ENCODE measurements around the gene SDK1. TPM values are rescaled to one million over a fixed set of nuclear protein-coding genes. Genes with fewer than 3 reads are reported as not detected.

The SDK1 gene
- polyA plus RNA-seq, 4 donors, result 0.27 to 5.0 (median 2.1) TPM; not detected in 1

DNA sequence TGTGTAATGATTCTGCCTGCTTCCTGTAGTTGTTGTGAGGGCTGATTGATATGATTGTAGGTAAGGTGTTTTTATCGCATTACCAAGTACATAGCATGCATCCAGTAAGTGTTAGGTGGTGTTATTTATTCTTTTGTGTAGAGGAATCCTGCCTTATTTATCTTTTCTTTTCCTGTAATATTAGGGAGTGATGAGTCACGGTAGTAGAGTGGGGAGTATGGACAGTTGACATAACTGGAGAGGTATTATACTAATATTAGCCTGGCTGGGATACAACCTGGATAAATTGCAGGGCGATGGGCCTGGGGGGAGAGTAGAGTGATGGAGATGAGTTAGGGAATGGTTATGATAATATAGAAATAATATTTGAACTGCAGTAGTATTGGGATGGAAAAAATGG, 9.8 kb downstream of the SDK1 start:
- DNase-seq (no peak), FAIRE-seq (no peak)
- Histone ChIP-seq H3K4me1 (ENCODE audit: control insufficient read depth in 3 of 3, insufficient read depth in 2 of 3, low read depth in 1 of 3, low read length in 2 of 3) (no peaks in the 10 kb centered on the region), H3K27me3 (ENCODE audit: control insufficient read depth in 3 of 3, insufficient read depth in 3 of 3, low read length in 3 of 3) (no peaks in the 10 kb centered on the region), H3K4me3 (ENCODE audit: low read depth in 1 of 3, low read length in 3 of 3) (no peak overlapping the region), H3K9me3 (ENCODE audit: control insufficient read depth in 2 of 2, insufficient read depth in 1 of 2, low read depth in 1 of 2, low read length in 1 of 2) (no peaks in the 10 kb centered on the region), H3K27ac (ENCODE audit: low read depth in 1 of 3, low read length in 2 of 3) (no peak overlapping the region), H3K36me3 (ENCODE audit: control insufficient read depth in 3 of 3, insufficient read depth in 2 of 3, low read depth in 1 of 3, low read length in 3 of 3) (no peaks in the 10 kb centered on the region)
- WGBS, 3 donors, result 74 to 88% (median 83%) methylated on average over 3 of the region's 3 CpGs

DNA sequence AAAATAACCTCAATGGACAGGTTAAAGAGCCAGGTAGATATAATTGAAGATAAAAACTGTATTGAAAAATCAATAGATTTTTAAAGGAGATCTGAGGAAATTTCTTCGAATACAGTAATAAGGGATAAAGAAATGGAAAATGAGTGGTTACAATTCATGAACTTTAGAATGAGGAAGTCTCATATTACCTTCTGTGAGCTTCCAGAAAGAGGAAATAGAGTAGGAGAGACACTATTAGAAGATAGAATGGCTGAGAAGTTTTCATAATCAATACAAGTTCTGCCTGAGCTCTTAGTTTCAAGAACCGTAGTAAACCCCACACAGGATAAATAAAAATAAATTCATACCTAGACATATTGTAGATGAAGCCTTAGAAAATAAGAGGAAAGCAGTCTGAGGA, 11.5 kb downstream of the SDK1 start:
- DNase-seq, result no peak
- 63 to 86% (median 82%) methylated on average over 2 of the region's 2 CpGs for WGBS, 3 donors
- H3K36me3 ChIP-seq (ENCODE audit: control insufficient read depth in 3 of 3, insufficient read depth in 2 of 3, low read depth in 1 of 3, low read length in 3 of 3), result no peaks in the 10 kb centered on the region
- no peaks in the 10 kb centered on the region for H3K27me3 ChIP-seq (ENCODE audit: control insufficient read depth in 3 of 3, insufficient read depth in 3 of 3, low read length in 3 of 3)
- no peak overlapping the region for H3K27ac ChIP-seq (ENCODE audit: low read depth in 1 of 3, low read length in 2 of 3)
- no peak for FAIRE-seq
- H3K4me3 ChIP-seq (ENCODE audit: low read depth in 1 of 3, low read length in 3 of 3), result no peak overlapping the region
- no peaks in the 10 kb centered on the region for H3K4me1 ChIP-seq (ENCODE audit: control insufficient read depth in 3 of 3, insufficient read depth in 2 of 3, low read depth in 1 of 3, low read length in 2 of 3)
- H3K9me3 ChIP-seq (ENCODE audit: control insufficient read depth in 2 of 2, insufficient read depth in 1 of 2, low read depth in 1 of 2, low read length in 1 of 2), result no peaks in the 10 kb centered on the region

DNA sequence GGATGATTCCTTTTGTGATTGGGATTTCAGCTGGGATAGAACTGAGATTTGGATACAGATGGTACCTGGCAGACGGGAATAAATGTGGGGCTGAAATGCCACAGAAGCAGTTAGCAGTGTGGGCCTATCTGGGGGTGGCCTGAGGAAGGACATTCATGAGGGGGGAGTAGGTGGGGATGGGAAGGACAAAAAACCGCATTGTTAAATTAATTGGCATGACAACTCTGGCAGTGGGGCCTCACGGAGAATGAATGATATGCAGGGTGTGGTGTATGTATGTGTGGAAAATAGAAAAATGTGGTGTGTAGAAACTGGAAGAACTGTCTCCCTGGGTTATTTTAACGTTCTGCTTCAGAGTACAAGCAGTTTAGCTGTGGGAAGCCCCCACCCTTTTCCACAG, 17.8 kb downstream of the SDK1 start:
- Histone ChIP-seq H3K4me3 (ENCODE audit: low read depth in 1 of 3, low read length in 3 of 3) (no peak overlapping the region), H3K27ac (ENCODE audit: low read depth in 1 of 3, low read length in 2 of 3) (no peak overlapping the region), H3K36me3 (ENCODE audit: control insufficient read depth in 3 of 3, insufficient read depth in 2 of 3, low read depth in 1 of 3, low read length in 3 of 3) (no peaks in the 10 kb centered on the region), H3K27me3 (ENCODE audit: control insufficient read depth in 3 of 3, insufficient read depth in 3 of 3, low read length in 3 of 3) (peaks cover 0 to 2% (median 0%) of the 10 kb centered on the region in 3 donors), H3K9me3 (ENCODE audit: control insufficient read depth in 2 of 2, insufficient read depth in 1 of 2, low read depth in 1 of 2, low read length in 1 of 2) (no peaks in the 10 kb centered on the region), H3K4me1 (ENCODE audit: control insufficient read depth in 3 of 3, insufficient read depth in 2 of 3, low read depth in 1 of 3, low read length in 2 of 3) (no peaks in the 10 kb centered on the region)
- 60 to 83% (median 69%) methylated on average over 4 of the region's 4 CpGs for WGBS, 3 donors
- FAIRE-seq (no peak), DNase-seq (no peak)

DNA sequence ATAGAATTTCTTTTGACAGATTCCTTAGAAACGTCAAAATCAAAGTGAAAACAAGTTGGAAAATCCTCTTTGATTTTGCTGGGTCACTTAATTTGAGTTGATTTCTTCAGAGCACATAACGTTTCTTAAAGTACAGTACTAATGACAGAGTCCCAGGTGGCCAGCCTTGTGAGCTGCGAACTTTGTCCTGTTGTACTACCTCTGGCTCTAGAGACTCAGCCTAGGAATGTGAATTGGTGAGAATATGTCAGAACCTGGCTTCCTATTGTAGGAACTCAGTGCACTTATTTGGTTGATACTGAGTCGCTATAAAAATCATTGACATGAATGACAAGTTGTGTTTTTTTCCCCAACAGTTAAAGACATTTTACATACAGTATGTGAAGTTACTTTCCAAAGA, 20.2 kb downstream of the SDK1 start:
- Histone ChIP-seq H3K4me3 (ENCODE audit: low read depth in 1 of 3, low read length in 3 of 3) (no peak overlapping the region), H3K4me1 (ENCODE audit: control insufficient read depth in 3 of 3, insufficient read depth in 2 of 3, low read depth in 1 of 3, low read length in 2 of 3) (no peaks in the 10 kb centered on the region), H3K9me3 (ENCODE audit: control insufficient read depth in 2 of 2, insufficient read depth in 1 of 2, low read depth in 1 of 2, low read length in 1 of 2) (no peaks in the 10 kb centered on the region), H3K36me3 (ENCODE audit: control insufficient read depth in 3 of 3, insufficient read depth in 2 of 3, low read depth in 1 of 3, low read length in 3 of 3) (no peaks in the 10 kb centered on the region), H3K27ac (ENCODE audit: low read depth in 1 of 3, low read length in 2 of 3) (no peak overlapping the region), H3K27me3 (ENCODE audit: control insufficient read depth in 3 of 3, insufficient read depth in 3 of 3, low read length in 3 of 3) (peaks cover 0 to 2% (median 0%) of the 10 kb centered on the region in 3 donors)
- DNase-seq (peak; percentile 60 to 64), FAIRE-seq (no peak)
- 16 to 61% (median 35%) methylated on average over 4 of the region's 4 CpGs for WGBS, 3 donors

DNA sequence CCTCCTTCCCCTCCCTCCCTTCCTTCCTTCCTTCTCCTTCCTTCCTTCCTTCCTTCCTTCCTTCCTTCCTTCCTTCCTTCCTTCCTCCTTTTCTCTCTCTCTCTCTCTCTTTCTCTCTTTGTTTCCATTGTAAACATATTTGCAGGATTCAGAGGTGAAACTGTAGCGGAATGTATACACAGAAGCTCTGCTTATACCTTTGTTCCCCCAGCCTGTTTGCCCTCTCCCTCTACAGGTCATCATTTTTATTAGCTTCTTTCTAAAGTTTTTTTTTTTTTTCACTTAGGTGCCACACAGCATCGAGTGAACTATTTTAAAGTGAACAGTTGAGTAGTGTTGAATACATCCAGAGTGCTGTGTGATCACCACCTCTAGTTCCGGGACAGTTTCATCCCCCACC, 20.7 kb downstream of the SDK1 start:
- peaks cover 0 to 2% (median 0%) of the 10 kb centered on the region in 3 donors for H3K27me3 ChIP-seq (ENCODE audit: control insufficient read depth in 3 of 3, insufficient read depth in 3 of 3, low read length in 3 of 3)
- DNase-seq (no peak), FAIRE-seq (no peak)
- 66 to 81% (median 68%) methylated on average over 3 of the region's 3 CpGs for WGBS, 3 donors
- H3K9me3 ChIP-seq (ENCODE audit: control insufficient read depth in 2 of 2, insufficient read depth in 1 of 2, low read depth in 1 of 2, low read length in 1 of 2), result no peaks in the 10 kb centered on the region
- H3K36me3 ChIP-seq (ENCODE audit: control insufficient read depth in 3 of 3, insufficient read depth in 2 of 3, low read depth in 1 of 3, low read length in 3 of 3), result no peaks in the 10 kb centered on the region
- no peak overlapping the region for H3K4me3 ChIP-seq (ENCODE audit: low read depth in 1 of 3, low read length in 3 of 3)
- H3K4me1 ChIP-seq (ENCODE audit: control insufficient read depth in 3 of 3, insufficient read depth in 2 of 3, low read depth in 1 of 3, low read length in 2 of 3), result no peaks in the 10 kb centered on the region
- H3K27ac ChIP-seq (ENCODE audit: low read depth in 1 of 3, low read length in 2 of 3), result no peak overlapping the region

DNA sequence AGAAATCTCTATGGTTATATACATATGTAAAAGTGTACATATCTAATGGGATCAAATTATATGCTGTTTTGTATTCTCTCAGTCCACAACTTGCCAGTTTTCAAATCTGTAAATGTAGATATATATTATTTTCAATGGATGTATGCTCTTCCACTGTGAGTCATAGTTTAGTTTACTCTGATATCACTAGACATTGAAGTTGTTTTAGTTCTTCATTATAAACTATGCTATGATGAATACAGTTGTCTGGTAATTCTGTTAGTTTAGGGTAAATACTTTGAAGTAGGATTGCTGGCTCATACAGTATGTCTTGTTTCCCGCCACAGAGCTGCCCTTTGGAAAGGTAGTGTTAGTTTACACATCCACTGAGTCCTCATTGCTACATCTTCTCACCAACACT, 25.2 kb downstream of the SDK1 start:
- no peaks in the 10 kb centered on the region for H3K4me1 ChIP-seq (ENCODE audit: control insufficient read depth in 3 of 3, insufficient read depth in 2 of 3, low read depth in 1 of 3, low read length in 2 of 3)
- H3K27ac ChIP-seq (ENCODE audit: low read depth in 1 of 3, low read length in 2 of 3), result no peak overlapping the region
- WGBS, 3 donors, result 84 to 100% (median 93%) methylated on average over 1 of the region's 1 CpG
- FAIRE-seq (no peak), DNase-seq (no peak)
- no peaks in the 10 kb centered on the region for H3K9me3 ChIP-seq (ENCODE audit: control insufficient read depth in 2 of 2, insufficient read depth in 1 of 2, low read depth in 1 of 2, low read length in 1 of 2)
- H3K27me3 ChIP-seq (ENCODE audit: control insufficient read depth in 3 of 3, insufficient read depth in 3 of 3, low read length in 3 of 3), result peaks cover 0 to 2% (median 0%) of the 10 kb centered on the region in 3 donors
- H3K4me3 ChIP-seq (ENCODE audit: low read depth in 1 of 3, low read length in 3 of 3), result no peak overlapping the region
- H3K36me3 ChIP-seq (ENCODE audit: control insufficient read depth in 3 of 3, insufficient read depth in 2 of 3, low read depth in 1 of 3, low read length in 3 of 3), result no peaks in the 10 kb centered on the region

DNA sequence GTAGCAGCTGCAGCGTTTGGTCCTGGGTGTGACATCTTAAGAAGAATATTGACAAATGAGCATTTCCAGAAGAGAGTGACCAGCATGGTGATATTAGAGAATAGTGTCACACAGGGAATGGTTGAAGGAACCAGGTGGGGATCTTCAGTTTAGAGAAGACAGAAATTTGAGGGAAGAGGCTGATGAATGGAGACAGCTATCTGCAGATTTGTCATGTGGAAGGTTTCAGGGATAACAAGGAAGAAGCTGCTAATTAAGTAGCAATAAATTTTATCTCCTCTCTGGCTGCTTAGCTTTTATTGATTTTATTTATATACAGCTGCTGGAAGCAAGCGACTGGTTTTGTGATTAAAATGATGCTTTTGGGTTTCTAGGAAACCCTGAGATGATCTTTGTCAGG, 26.0 kb downstream of the SDK1 start:
- no peak for DNase-seq
- Histone ChIP-seq H3K27ac (ENCODE audit: low read depth in 1 of 3, low read length in 2 of 3) (no peak overlapping the region), H3K27me3 (ENCODE audit: control insufficient read depth in 3 of 3, insufficient read depth in 3 of 3, low read length in 3 of 3) (peaks cover 0 to 2% (median 0%) of the 10 kb centered on the region in 3 donors), H3K4me3 (ENCODE audit: low read depth in 1 of 3, low read length in 3 of 3) (no peak overlapping the region), H3K4me1 (ENCODE audit: control insufficient read depth in 3 of 3, insufficient read depth in 2 of 3, low read depth in 1 of 3, low read length in 2 of 3) (no peaks in the 10 kb centered on the region), H3K36me3 (ENCODE audit: control insufficient read depth in 3 of 3, insufficient read depth in 2 of 3, low read depth in 1 of 3, low read length in 3 of 3) (no peaks in the 10 kb centered on the region), H3K9me3 (ENCODE audit: control insufficient read depth in 2 of 2, insufficient read depth in 1 of 2, low read depth in 1 of 2, low read length in 1 of 2) (no peaks in the 10 kb centered on the region)
- no peak for FAIRE-seq
- 16 to 55% (median 38%) methylated on average over 2 of the region's 2 CpGs for WGBS, 3 donors

DNA sequence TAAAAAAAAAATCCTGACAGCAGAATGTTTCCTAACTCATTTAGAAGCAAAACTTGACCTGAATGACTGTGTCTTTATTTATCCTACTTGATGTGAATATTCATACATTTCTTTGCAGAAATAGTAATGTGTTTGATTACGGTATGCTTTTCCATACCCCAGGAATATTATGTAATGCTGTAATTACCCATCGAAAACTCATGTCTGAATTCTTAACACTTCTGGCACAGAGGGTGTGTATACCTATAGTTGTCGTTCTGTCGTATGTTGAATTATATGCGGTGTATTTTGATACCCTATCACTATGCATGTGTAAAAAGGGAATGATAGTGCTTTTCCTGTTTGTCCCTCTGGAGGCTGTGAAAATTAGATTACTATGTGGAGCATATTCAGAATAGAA, 26.6 kb downstream of the SDK1 start:
- FAIRE-seq, result no peak
- 87 to 90% (median 90%) methylated on average over 5 of the region's 5 CpGs for WGBS, 3 donors

DNA sequence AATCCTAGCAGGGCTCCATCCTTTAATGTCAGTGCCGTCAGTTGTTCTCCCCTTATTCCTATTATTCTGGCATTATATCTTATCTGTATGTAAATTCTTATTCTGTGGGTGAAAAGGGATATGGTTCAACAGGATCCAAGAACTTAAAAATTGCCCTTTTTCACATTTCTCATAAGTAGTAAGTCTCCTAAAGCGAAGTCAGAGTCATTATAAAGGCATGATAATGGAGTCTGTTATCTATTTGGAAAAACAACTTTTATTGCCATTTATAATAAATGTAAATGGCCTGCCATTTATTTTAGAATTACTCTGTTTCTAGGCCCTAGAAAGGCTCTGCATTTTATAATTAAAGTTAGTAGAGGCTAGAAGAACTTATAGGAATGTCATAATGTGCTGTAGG, 31.3 kb downstream of the SDK1 start:
- Histone ChIP-seq H3K27me3 (ENCODE audit: control insufficient read depth in 3 of 3, insufficient read depth in 3 of 3, low read length in 3 of 3) (no peaks in the 10 kb centered on the region), H3K27ac (ENCODE audit: low read depth in 1 of 3, low read length in 2 of 3) (no peak overlapping the region), H3K9me3 (ENCODE audit: control insufficient read depth in 2 of 2, insufficient read depth in 1 of 2, low read depth in 1 of 2, low read length in 1 of 2) (no peaks in the 10 kb centered on the region), H3K4me3 (ENCODE audit: low read depth in 1 of 3, low read length in 3 of 3) (no peak overlapping the region), H3K4me1 (ENCODE audit: control insufficient read depth in 3 of 3, insufficient read depth in 2 of 3, low read depth in 1 of 3, low read length in 2 of 3) (no peaks in the 10 kb centered on the region), H3K36me3 (ENCODE audit: control insufficient read depth in 3 of 3, insufficient read depth in 2 of 3, low read depth in 1 of 3, low read length in 3 of 3) (no peaks in the 10 kb centered on the region)
- WGBS, 3 donors, result 62 to 75% (median 72%) methylated on average over 2 of the region's 2 CpGs
- no peak for DNase-seq
- FAIRE-seq, result no peak

More for the DNA sequence above, 26.6 kb downstream of the SDK1 start:
- Histone ChIP-seq H3K27ac (ENCODE audit: low read depth in 1 of 3, low read length in 2 of 3) (no peak overlapping the region), H3K9me3 (ENCODE audit: control insufficient read depth in 2 of 2, insufficient read depth in 1 of 2, low read depth in 1 of 2, low read length in 1 of 2) (no peaks in the 10 kb centered on the region), H3K4me1 (ENCODE audit: control insufficient read depth in 3 of 3, insufficient read depth in 2 of 3, low read depth in 1 of 3, low read length in 2 of 3) (no peaks in the 10 kb centered on the region), H3K4me3 (ENCODE audit: low read depth in 1 of 3, low read length in 3 of 3) (no peak overlapping the region), H3K27me3 (ENCODE audit: control insufficient read depth in 3 of 3, insufficient read depth in 3 of 3, low read length in 3 of 3) (peaks cover 0 to 2% (median 0%) of the 10 kb centered on the region in 3 donors), H3K36me3 (ENCODE audit: control insufficient read depth in 3 of 3, insufficient read depth in 2 of 3, low read depth in 1 of 3, low read length in 3 of 3) (no peaks in the 10 kb centered on the region)
- DNase-seq, result no peak

Measured in small intestine (tissue), 7 donors.